MM.1S (cell line): ENCODE results near the gene NBEAL2.

ENCODE experiments used
- CTCF ChIP-seq: fragments of 300-600 bp; sonication (generic); IDR thresholded peaks from 2 replicates; pipeline ENCODE4 v1.5.1; 2016; ENCODE audit warnings: antibody characterized with exemption, low read length, mixed read lengths
- EZH2phosphoT487 ChIP-seq: fragments of 300-600 bp; sonication (generic); IDR thresholded peaks from 2 replicates; pipeline ENCODE4 v1.6.1; 2018; ENCODE audit warnings: antibody characterized with exemption, low read length

DNA sequence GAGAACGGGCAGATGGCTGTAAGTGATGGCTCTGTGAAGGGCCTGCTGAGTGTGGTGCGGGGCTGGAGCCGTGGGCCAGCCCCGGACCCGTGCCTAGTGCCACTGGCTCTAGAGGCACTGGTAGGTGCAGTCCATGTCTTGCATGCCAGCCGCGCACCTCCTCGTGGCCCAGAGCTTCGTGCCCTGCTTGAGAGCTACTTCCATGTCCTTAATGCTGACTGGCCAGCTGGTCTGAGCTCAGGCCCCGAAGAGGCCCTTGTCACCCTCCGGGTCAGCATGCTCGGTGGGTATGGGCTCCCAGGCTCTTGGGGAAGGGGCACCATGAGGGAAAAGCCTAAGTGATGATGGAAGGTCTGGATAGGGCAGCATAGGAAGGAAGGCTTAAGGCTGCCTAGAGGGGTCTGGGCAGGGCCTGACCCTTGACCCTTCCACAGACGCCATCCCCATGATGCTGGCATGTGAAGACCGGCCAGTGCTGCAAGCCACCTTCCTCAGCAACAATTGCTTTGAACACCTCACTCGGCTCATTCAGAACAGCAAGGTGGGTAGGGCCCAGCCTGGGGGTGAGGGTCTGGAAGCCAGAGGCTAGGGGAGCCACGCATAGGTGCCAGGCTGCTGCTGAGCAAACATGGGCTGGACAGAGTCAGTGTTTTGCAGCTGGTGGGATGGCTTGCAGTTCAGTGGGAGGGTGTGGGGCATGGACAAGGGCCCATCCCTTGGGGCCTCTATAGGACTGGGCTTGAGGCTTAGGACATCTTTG, 12.1 kb downstream of the NBEAL2 start:
- TF ChIP-seq EZH2phosphoT487 (no peak), CTCF (no peak)
